GM18499 (cell line): ENCODE data around the gene BTF3.
"Not testable (repeated sequence)": the region's sequence is repeated elsewhere in the genome, so short reads cannot be mapped to it uniquely, and the experiment has no call there.

Experiments used
- ATAC-seq: cut with Tn5 transposase; IDR thresholded peaks from one replicate; pipeline ENCODE4 v1.9.1; 2021; ENCODE audit warnings: moderate number of reproducible peaks; ENCODE audit not compliant: insufficient read depth, unreplicated experiment

Gene BTF3

DNA sequence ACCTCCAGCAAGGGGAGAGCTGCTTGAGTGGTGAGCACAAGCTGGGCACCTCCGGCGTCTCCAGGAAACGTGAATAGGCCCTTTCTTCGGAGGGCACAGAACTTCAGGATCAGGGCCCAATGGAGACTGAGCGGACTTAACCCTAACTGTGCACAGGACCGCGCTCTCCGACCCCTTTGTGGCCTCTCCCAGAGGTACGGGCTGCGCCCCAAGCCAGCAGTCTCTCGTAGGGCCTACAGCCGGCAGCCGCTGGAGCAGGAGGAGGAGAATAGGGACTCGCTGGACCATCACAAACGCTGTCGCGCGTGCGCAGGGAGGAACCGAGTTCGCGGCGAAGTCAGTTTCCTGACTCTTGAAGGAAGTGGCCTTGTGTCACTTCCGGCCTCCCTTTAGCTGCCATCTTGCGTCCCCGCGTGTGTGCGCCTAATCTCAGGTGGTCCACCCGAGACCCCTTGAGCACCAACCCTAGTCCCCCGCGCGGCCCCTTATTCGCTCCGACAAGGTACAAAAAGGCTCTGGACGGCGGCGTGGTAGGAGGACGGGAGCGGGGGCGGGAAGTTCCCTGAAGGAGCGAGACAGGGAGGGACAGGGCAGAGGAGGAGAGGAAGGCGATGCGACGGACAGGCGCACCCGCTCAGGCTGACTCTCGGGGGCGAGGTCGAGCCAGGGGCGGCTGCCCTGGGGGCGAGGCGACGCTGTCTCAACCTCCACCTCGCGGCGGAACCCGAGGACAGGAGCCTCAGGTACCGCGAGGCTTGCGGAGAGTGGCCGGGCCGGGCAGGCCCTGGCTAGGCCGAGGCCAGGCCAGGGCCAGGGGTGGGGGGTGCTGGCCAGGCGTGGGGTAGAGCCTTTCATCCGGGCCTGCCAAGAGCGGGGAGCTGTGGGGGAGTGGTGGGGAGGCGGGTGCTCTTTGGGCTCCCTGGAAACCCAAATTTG lies at the start of gene BTF3:
TSS of gene BTF3 (plus strand) at position 386 of the 936 bp plus-strand sequence. CDS start at position 612, 226 bp downstream.
- ATAC-seq = peak; percentile 89

DNA sequence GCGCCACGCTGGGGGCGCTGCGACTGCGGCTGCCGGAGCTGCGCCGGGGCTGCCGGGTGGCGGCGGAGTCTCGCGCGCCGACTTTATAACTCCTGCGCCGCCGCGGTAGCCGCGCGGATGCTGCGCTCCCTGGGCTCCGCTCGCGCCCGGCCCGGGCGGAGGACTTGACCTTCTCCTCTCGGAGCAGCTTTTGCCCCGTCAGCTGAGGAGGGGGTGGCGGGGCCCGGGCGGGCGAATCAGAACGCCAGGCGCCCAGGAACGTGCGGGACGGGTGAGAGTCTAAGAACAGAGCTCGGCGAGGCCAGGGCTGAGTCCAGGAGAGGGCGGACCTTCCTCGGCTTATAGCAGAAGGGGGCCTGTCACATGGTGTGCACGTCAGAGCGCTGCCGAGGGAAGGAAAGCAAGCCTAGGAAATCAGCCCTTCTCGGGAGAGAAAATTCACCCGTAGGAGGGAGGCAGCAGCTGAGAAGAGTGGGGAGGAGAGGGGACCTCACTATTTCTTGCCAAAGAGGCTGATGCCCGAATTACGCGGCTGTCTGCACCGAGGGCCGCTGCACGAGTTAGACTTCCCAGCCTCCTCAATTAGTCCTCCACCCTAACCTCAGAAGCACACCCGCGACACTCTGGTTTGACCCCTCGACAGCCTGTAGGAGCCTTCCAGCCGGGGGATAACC lies 49.6 kb upstream of the BTF3 start, which contains the start of gene FOXD1:
TSS of gene FOXD1 (minus strand) at position 315 of the 674 bp plus-strand sequence. CDS start 415 bp downstream, outside the sequence.
- ATAC-seq = no peak

DNA sequence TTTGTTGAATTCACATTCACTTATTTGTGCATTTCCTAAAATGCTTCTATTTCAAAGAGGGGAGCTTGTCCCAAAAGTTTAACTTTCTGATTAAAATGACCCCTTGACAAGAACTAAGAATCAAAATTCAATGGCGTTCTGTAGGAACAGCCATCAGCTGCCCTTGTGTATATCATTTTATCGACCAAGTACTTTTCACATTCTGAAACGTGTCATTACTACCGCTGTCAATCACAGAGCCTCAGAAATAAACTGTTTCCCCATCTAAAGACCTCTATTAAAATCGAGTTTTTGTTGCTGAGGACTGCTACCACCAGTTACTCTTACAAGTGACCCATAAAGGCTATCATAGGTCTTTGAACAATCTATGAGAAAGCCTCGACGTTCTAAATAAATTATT lies 48.1 kb upstream of the BTF3 start:
- no peak for ATAC-seq

GRCh38 chr5:73450672-73451223 lies 47.5 kb upstream of the BTF3 start:
- ATAC-seq = no peak

DNA sequence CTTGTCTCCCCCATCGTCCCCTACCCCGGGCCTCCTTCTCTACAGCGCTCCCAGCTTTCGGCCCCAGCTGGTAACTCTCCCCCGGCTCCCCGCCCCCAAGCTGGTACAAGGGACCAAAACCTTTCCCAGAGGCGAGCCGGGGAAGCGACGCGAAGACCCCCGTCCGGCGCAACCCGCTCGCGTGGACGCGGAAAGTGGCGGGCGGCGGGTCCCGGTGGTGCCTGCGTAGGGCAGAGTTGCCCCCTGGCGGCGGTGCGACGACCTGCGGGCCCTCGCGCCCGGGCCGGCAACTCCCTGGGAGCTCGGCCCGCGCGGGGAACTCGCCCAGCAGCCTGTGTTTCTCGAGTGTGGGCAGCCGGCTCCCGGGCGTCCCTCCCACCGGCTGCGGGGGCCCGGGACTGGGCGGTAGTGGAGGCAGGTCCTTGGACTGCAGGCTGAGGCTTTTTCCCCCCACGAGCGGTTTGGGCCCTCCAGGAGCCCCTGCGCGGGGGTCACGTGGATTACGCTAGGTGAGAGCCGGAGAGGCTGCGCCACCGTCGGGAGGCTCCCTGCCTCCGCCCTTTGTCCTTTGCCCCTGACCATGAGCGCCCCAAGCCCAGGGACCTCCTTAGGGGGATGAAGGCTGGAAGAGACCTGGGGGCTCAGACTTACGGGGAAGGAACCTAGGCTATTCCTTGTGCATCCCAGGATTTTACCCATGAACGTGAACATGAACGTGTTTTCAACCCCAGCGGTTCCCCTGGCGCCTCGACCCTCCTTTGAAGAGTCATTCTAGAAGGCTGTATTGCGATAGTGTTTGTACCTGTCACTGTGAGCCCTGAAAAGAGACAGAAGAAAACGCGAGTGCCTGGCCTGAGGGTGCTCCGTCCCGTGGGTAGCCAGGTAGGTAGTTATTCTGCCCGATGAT lies 46.8 kb upstream of the BTF3 start:
- ATAC-seq = no peak

DNA sequence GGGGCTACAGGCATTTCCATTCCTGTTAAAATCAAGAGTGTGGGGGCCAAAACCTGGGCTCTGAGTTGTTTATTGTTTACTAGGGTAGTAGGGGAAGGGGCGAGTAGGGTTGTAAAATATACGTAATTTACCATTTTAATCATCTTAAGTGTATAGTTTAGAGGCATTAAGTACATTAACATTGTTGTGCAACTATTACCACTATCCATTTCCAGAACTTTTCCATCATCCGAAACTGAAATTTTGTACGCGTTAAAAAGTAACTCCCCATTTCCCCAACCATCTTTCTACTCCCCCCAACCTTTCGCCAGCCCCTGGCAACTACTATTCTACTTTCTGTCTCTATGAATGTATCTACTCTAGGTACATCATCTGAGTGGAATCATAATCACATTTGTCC lies 46.0 kb upstream of the BTF3 start:
- ATAC-seq = no peak

- no peak for ATAC-seq
These were observed 43.7 kb upstream of the BTF3 start for GRCh38 chr5:73454379-73455036.

- not testable (repeated sequence) for ATAC-seq
These were observed 41.8 kb upstream of the BTF3 start for GRCh38 chr5:73456462-73456861.

DNA sequence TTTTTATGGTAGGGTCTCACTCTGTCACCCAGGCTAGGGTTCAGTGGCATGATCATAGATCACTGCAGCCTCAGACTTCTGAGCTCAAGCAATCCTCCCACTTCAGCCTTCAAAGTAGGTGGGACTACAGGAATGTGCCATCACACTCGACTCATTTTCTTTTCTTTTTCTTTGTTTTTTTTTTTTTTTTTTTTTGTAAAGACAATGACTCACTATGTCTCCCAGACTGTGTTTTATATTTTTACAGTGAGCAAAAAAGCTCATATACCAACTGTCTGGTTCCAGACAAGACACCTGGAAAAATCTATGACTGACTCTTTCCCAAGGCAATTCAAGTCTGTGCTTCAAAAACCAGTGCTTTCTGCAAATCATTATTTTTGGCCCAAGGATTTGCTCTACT lies 38.9 kb upstream of the BTF3 start:
- ATAC-seq = no peak

- ATAC-seq = no peak
These were observed 38.1 kb upstream of the BTF3 start for GRCh38 chr5:73460133-73460532.

DNA sequence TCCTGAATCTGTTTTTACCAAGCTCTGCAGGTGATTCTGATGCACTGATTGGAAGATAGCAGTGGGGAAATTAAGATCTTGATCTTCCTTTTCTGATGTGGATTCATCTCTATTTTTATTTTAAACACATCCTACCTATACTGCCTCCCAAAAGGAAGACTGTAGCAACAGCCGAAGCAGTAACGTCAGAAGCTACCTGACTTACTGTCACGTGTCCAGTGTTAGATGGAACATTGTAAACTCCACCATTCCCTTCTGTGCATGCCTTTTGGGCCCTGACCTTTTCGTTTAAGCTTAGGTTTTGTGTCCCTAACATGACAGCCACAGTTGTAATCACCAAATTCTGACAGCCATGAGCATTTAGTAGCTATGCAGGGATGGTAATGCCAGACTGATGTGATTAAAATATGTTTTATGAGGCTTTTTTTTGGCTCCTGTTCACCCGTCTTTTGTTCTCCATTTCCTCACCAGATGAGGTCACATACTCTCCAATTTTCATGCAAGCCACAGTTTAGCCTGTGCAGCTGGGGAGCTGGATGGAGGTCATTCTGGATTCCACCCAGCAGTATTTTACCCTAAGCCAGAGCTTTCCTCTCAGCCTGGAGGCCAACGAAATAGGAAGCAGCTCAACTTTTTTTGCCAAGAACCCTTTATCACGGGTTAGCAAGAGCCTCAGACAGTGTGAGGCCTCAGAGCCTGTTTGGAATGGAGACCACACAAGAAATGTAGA lies 34.1 kb upstream of the BTF3 start:
- ATAC-seq = no peak

DNA sequence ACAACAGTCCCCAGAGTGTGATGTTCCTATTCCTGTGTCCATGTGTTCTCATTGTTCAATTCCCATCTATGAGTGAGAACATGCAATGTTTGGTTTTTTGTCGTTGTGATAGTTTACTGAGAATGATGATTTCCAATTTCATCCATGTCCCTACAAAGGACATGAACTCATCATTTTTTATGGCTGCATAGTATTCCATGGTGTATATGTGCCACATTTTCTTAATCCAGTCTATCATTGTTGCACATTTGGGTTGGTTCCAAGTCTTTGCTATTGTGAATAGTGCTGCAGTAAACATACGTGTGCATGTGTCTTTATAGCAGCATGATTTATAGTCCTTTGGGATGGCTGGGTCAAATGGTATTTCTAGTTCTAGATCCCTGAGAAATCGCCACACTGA lies 29.6 kb upstream of the BTF3 start:
- ATAC-seq = not testable (repeated sequence)

DNA sequence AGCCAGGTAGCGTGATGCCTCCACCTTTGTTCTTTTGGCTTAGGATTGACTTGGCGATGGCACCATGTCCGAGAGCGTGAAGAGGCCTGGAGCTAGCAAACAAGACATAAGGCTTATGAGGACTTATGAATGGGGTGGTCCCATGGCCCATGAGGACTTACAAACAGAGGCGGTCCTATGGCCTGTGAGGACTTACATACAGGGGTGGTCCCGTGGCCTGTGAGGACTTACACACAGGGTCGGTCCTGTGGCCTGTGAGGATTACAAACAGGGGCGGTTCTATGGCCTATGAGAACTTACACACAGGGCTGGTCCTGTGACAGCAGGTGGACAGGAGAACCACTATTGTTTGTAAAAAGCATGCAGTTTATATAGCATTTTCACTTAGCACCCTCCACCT lies 28.4 kb upstream of the BTF3 start:
- no peak for ATAC-seq

GRCh38 chr5:73471654-73472053 lies 26.6 kb upstream of the BTF3 start:
- ATAC-seq = no peak

DNA sequence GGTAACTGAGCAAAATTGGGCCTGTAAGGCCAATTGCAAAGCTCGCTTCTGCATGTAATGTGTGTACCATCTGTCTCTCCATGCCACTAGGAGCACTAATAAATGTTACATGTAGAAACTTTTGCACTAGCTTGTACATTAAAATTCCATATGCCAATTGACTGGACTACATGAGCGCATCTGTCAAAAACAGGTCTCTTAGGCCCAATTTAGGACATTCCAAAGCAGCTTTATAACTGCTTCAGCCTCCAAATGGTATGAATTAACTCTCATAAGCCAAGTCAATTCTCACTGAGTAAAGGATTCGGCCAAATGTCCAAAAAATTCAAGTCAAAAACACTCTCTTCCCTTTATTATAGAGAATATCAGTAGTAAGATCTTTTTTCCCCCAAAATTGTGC lies 26.1 kb upstream of the BTF3 start:
- no peak for ATAC-seq

DNA sequence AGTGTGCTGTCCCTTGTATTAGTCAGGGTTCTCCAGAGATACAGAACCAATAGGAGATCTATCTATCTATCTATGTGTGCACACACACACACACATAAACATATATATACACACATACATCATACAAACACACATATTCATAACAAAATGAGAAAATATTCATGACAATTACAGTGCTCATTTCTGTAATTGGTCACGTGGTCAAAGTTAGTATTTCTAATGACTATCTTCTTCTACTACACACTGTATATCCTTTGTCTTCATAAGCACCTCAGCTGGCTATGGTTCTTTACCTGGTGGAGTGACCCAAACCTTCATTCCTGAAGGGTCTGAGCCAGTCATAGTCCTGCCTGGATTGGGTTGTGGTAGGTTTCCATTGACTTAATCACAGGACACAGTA lies 17.7 kb upstream of the BTF3 start:
- ATAC-seq = no peak

DNA sequence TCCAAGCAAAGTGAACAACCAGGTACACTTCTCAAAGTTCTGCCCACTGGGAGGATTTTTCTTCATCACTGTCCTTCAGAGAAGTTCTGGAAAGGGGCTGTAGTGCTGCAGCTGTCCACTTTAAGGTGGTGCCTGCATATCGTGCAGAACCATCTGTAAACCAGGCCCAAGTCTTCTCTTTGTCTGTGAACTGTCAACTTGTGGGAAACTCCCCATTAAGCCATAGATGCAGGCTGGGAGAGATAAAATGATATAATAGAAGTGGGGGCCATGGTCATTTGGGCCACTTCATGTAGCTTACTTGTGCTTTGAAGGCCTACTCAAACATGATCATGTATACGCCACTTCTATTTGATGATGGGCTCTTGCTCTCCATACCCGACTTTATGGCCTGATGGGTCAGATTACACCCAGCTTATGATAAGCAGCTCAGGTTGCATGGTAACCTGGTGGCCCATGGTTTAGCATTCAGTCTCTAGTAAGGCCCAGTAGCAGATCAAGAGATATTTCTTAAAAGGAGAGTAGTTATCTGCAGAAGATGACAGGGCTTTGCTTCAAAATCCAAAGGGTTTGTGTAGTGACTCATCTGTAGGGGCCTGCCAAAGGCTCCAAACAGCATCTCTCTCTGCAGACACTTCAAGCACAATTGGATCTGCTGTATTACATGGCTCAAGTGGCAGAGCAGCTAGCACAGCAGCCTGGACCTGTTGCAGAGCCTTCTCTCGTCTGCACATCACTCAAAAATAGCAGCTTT lies 15.7 kb upstream of the BTF3 start:
- no peak for ATAC-seq

- ATAC-seq = no peak
These were observed 14.6 kb upstream of the BTF3 start for GRCh38 chr5:73483676-73484075.
